Endothelial cell of umbilical vein (primary cell): Measurements from ENCODE around the gene LHX3. TPM values are rescaled to one million over a fixed set of nuclear protein-coding genes. Genes with fewer than 3 reads are reported as not detected.

Experiments
- BruUV-seq: library from RNA; stranded (reverse); fragments of 400-500 nt; replicated peaks from 2 replicates; lab custom pipeline; 2021; lab: Mats Ljungman, UMichigan
- CTCF ChIA-PET: fragments of 300-600, 350-600 bp; sonication (Branson Sonifier 250); formaldehyde crosslinking; loops from one replicate; lab custom pipeline; 2021; ENCODE audit warnings: antibody characterized with exemption, inconsistent platforms; lab: Charles Lee
- POLR2A ChIA-PET: fragments of 300-600, 350-600 bp; sonication (Branson Sonifier 250); formaldehyde crosslinking; loops from one replicate; lab custom pipeline; 2021; ENCODE audit warnings: antibody characterized with exemption, inconsistent platforms; lab: Charles Lee
- DNase-seq: peaks from one replicate; pipeline ENCODE4 v3.0.0-alpha.2; 2011; ENCODE audit warnings: low read depth, low spot score
- FAIRE-seq: peaks from 2 replicates; lab custom pipeline; 2011; peaks lifted over from hg19 to GRCh38; lab: Jason Lieb, UNC
- H2AFZ ChIP-seq: 2 replicates; pipeline ENCODE4 v1.6.0; 2012; ENCODE audit warnings: low read depth, low read length, control low read depth, inconsistent platforms
- H3K27ac ChIP-seq: 2 replicates; pipeline ENCODE4 v1.5.1; 2011; ENCODE audit warnings: low read depth, mild to moderate bottlenecking, control low read depth, low read length, moderate library complexity; ENCODE audit not compliant: insufficient read depth
- H3K27me3 ChIP-seq, 2 experiments: 2 replicates each; pipeline versions ENCODE4 v1.6.0 to v1.6.1; 2011; ENCODE audit warnings: low read length in 2 of 2, mixed read lengths in 1 of 2; ENCODE audit not compliant: control insufficient read depth in 2 of 2, insufficient read depth in 2 of 2
- H3K36me3 ChIP-seq, 2 experiments: 2 replicates in 1 of 2; 3 replicates in 1 of 2; pipeline ENCODE4 v1.5.1; 2011; ENCODE audit warnings: low read length in 2 of 2, mild to moderate bottlenecking in 1 of 2, moderate library complexity in 1 of 2; ENCODE audit not compliant: control insufficient read depth in 2 of 2, insufficient read depth in 2 of 2; ENCODE audit errors: extremely low read depth in 1 of 2
- H3K4me1 ChIP-seq: 3 replicates; pipeline ENCODE4 v1.5.1; 2011; ENCODE audit warnings: mild to moderate bottlenecking, low read length; ENCODE audit not compliant: control insufficient read depth, insufficient read depth; ENCODE audit errors: extremely low read depth
- H3K4me2 ChIP-seq: 2 replicates; pipeline ENCODE4 v1.6.1; 2011; ENCODE audit warnings: low read length, control low read depth, mixed read lengths; ENCODE audit not compliant: insufficient read depth
- H3K4me3 ChIP-seq, 3 experiments: fragments of 200-600 bp in 1 of 3; sonication (generic), shearing (Covaris generic) in 1 of 3; replicated peaks in 1 of 3; 2 replicates each; pipeline ENCODE4 v1.5.1; 2011 to 2016; ENCODE audit warnings: control low read depth in 3 of 3, low read length in 3 of 3, mild to moderate bottlenecking in 2 of 3, inconsistent platforms in 1 of 3, low read depth in 1 of 3, moderate library complexity in 1 of 3; ENCODE audit not compliant: insufficient read depth in 1 of 3
- H3K79me2 ChIP-seq: 2 replicates; pipeline ENCODE4 v1.6.0; 2012; ENCODE audit warnings: low read length, inconsistent platforms; ENCODE audit not compliant: control insufficient read depth, insufficient read depth
- H3K9ac ChIP-seq: replicated peaks from 2 replicates; pipeline ENCODE3; 2011; ENCODE audit warnings: low read length, control low read depth; ENCODE audit not compliant: insufficient read depth; ENCODE audit errors: extremely low read depth
- H3K9me1 ChIP-seq: replicated peaks from 3 replicates; pipeline ENCODE4 v1.6.0; 2011; ENCODE audit warnings: mild to moderate bottlenecking, low read length; ENCODE audit not compliant: control insufficient read depth, insufficient read depth; ENCODE audit errors: extremely low read depth
- H3K9me3 ChIP-seq: replicated peaks from 2 replicates; pipeline ENCODE4 v1.5.1; 2012; ENCODE audit warnings: low read length, inconsistent platforms; ENCODE audit not compliant: control insufficient read depth, insufficient read depth
- H4K20me1 ChIP-seq: replicated peaks from 2 replicates; pipeline ENCODE3; 2011; ENCODE audit warnings: mild to moderate bottlenecking, low read length; ENCODE audit not compliant: control insufficient read depth, insufficient read depth; ENCODE audit errors: extremely low read depth
- EZH2 ChIP-seq: IDR thresholded peaks from 2 replicates; pipeline ENCODE4 v1.6.1; 2012; ENCODE audit warnings: borderline replicate concordance, low read depth, mild to moderate bottlenecking, moderate library complexity, low read length, inconsistent platforms; ENCODE audit not compliant: severe bottlenecking
- FOS ChIP-seq: IDR thresholded peaks from 2 replicates; pipeline ENCODE4 v1.6.1; 2011; ENCODE audit warnings: mild to moderate bottlenecking, low read length, moderate library complexity, borderline replicate concordance; ENCODE audit not compliant: insufficient read depth
- GATA2 ChIP-seq: IDR thresholded peaks from 2 replicates; pipeline ENCODE4 v1.7.0; 2011; ENCODE audit warnings: low read depth, mild to moderate bottlenecking, moderate library complexity, mixed read lengths, low read length; ENCODE audit not compliant: insufficient read length, insufficient read depth
- JUN ChIP-seq: IDR thresholded peaks from 2 replicates; pipeline ENCODE4 v1.6.1; 2011; ENCODE audit warnings: borderline replicate concordance, low read depth; ENCODE audit not compliant: insufficient read length, insufficient read depth
- MYC ChIP-seq: IDR thresholded peaks from one replicate; pipeline ENCODE4 v1.6.1; 2011; ENCODE audit warnings: mild to moderate bottlenecking, low read depth, low read length
- POLR2A ChIP-seq: IDR thresholded peaks from 2 replicates; pipeline ENCODE4 v1.6.1; 2012; ENCODE audit warnings: low read depth, mild to moderate bottlenecking, control low read depth, low read length
- POLR2AphosphoS5 ChIP-seq: IDR thresholded peaks from 2 replicates; pipeline ENCODE4 v1.6.1; 2012; ENCODE audit warnings: low read depth, mild to moderate bottlenecking, control low read depth, low read length, moderate library complexity; ENCODE audit not compliant: insufficient read depth
- dilution Hi-C: fragments of 300-500 bp; cut with MboI; formaldehyde crosslinking; loops from one replicate; pipeline ENCODE4 v1.15.0; 2019; ENCODE audit warnings: low sequenced_read_pairs; ENCODE audit not compliant: extremely low pct_ligation_motif_present
- intact Hi-C: fragments of 100-400 bp; cut with micrococcal nuclease; formaldehyde crosslinking; loops from one replicate; pipeline ENCODE4 v1.10.0; 2022
- polyA plus RNA-seq, 4 experiments: library from polyadenylated mRNA; depleted of rRNA in 3 of 4; stranded (reverse) in 3 of 4; unstranded in 1 of 4; fragments of >200 nt; gene quantifications; 2 replicates each; pipeline versions ENCODE4 v1.2.1 to v1.2.3, GENCODE V29; 2011 to 2012; ENCODE audit warnings: missing spikeins in 1 of 4
- total RNA-seq: library from RNA; stranded (reverse); gene quantifications from 2 replicates; pipeline ENCODE4 v1.2.3, GENCODE V29; 2021
- TF ChIP-seq, protein P1 (sequence below): IDR thresholded peaks from 2 replicates; pipeline ENCODE4 v1.6.1; 2011; ENCODE audit not compliant: insufficient read depth, insufficient read length
- TF ChIP-seq, protein P2 (sequence below), 2 donors: IDR thresholded peaks; 1 replicate in 1 of 2; 2 replicates in 1 of 2; pipeline ENCODE4 v1.5.1; 2011; ENCODE audit warnings: low read length in 2 of 2, mild to moderate bottlenecking in 2 of 2, moderate library complexity in 2 of 2, control low read depth in 1 of 2, inconsistent platforms in 1 of 2, low read depth in 1 of 2; ENCODE audit not compliant: insufficient read depth in 1 of 2; ENCODE audit errors: extremely low read depth in 1 of 2

LHX3 gene
- total and polyA plus RNA-seq, 2 donors (not counting 3 experiments of a cell fraction or from before 2014, with no cell fraction given) = not detected

DNA sequence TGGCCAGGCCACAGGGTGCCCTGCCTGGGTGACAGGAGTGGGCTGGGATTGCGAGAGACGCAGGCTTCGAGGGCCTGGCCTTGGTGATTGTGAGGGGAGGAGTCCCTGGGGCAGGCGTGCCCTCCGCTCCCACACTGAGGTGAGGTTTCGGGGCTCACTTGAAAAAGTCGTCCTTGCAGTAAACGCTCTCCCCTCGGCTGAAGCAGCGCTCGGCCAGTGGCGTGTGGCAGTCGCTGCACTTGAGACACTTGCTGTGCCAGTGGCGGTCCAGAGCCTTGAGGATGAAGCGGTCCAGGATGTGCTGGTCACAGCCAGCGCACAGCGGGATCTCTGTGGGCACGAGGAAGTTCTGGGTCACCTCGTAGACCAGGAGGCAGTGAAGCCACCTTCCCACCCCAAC, 4.5 kb downstream of the LHX3 start:
- ChIA-PET CTCF (no interaction called here), POLR2A (no interaction called here)
- H3K4me3 ChIP-seq = no peak overlapping the region
- no peak overlapping the region for H2AFZ ChIP-seq
- H3K4me1 ChIP-seq = no peaks in the 10 kb centered on the region
- no peak for FAIRE-seq
- intact Hi-C loops (loop anchor here (10.0 kb wide), 1 partner anchor 46 kb away; no protein-coding TSS in a partner anchor), dilution Hi-C loops (no loop called here)
- H3K9ac ChIP-seq = no peak overlapping the region
- no peaks in the 10 kb centered on the region for H3K36me3 ChIP-seq
- no peaks in the 10 kb centered on the region for H3K9me1 ChIP-seq
- BruUV-seq = no TSS peak
- DNase-seq = no peak
- peaks cover 71 to 86% of the 10 kb centered on the region in 2 experiments for H3K27me3 ChIP-seq
- H3K9me3 ChIP-seq = no peaks in the 10 kb centered on the region
- H3K4me2 ChIP-seq = no peak overlapping the region
- H3K79me2 ChIP-seq = no peaks in the 10 kb centered on the region
- H3K27ac ChIP-seq = no peak overlapping the region
- H4K20me1 ChIP-seq = no peaks in the 10 kb centered on the region
- TF ChIP-seq GATA2 (no peak), POLR2A (no peak), POLR2AphosphoS5 (no peak), JUN (no peak), FOS (no peak), MYC (no peak), EZH2 (no peak)
- TF ChIP-seq, protein P1, sequence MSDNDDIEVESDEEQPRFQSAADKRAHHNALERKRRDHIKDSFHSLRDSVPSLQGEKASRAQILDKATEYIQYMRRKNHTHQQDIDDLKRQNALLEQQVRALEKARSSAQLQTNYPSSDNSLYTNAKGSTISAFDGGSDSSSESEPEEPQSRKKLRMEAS = no peak
- TF ChIP-seq, protein P2, sequence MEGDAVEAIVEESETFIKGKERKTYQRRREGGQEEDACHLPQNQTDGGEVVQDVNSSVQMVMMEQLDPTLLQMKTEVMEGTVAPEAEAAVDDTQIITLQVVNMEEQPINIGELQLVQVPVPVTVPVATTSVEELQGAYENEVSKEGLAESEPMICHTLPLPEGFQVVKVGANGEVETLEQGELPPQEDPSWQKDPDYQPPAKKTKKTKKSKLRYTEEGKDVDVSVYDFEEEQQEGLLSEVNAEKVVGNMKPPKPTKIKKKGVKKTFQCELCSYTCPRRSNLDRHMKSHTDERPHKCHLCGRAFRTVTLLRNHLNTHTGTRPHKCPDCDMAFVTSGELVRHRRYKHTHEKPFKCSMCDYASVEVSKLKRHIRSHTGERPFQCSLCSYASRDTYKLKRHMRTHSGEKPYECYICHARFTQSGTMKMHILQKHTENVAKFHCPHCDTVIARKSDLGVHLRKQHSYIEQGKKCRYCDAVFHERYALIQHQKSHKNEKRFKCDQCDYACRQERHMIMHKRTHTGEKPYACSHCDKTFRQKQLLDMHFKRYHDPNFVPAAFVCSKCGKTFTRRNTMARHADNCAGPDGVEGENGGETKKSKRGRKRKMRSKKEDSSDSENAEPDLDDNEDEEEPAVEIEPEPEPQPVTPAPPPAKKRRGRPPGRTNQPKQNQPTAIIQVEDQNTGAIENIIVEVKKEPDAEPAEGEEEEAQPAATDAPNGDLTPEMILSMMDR (IDR thresholded peaks at IDR 0.05; ENCODE audit: extremely low read depth in 1 of 2, insufficient read depth in 1 of 2, low read depth in 1 of 2, low read length in 2 of 2) = no peak
